Measurements from ENCODE around the gene CABP7.

Gene CABP7

DNA sequence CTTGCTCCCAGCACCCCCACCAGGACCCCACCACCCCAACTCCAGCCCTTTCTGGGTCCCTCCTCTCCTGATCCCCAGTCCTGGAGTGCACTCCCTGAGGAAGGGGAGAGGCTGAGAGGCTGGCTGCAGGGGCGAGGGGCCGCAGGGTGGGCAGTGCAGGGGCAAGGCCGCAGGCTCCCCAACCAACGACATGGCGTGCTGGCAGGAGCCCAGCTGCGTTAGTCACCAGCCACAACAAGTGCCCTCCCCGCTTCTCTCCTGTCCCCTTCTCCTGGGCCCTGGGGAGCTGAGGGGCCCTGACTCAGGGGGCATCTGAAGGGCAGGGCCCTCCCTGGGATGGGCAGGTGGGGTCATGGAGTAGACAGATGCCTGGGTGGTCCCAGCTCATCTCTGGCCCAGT, 2.3 kb downstream of the CABP7 start:
- in situ Hi-C loops (cut with MboI; ENCODE audit: low sequenced_read_pairs) = no loop called here

DNA sequence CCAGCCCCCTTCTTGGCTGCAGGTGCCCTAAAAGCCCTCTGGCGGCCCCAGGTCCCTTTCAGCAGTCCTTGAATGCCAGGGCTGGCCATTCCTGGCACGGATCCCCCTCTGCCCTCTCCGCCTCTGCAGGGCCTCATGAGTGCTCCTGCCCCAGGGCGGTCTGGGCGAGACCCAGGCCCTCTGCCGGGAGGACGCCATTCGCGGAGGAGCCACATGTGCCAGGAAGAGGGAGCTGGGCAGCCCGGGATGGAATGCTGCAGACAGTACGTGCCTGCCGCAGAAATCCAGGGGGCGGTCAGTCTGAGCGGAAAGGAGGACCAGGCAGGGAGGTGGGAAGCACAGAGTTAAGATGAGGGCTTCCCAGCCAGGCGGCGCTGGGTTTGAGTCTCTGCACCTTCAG, 2.8 kb downstream of the CABP7 start:
- in situ Hi-C loops (cut with MboI; ENCODE audit: low sequenced_read_pairs) = no loop called here

DNA sequence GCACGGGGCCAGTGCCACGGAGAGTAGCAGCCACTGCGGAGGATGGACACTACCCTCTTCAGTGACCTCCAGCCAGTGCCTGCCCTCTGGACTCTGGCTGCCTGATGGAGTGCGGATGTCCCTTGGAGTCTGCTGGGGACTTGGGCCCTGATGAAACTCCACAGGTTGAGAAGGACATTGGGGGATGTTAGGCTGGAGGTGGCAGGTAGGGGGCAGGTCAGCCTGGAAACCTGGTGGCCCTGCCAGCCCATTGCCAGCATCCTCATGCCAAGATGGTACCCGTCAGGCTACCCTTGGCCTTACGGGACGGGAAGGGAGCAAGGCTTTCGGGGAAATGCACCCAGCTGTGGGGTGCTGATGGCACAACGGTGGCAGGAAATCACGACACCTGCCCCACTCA, 4.0 kb downstream of the CABP7 start:
- in situ Hi-C loops (cut with MboI; ENCODE audit: low sequenced_read_pairs) = no loop called here

DNA sequence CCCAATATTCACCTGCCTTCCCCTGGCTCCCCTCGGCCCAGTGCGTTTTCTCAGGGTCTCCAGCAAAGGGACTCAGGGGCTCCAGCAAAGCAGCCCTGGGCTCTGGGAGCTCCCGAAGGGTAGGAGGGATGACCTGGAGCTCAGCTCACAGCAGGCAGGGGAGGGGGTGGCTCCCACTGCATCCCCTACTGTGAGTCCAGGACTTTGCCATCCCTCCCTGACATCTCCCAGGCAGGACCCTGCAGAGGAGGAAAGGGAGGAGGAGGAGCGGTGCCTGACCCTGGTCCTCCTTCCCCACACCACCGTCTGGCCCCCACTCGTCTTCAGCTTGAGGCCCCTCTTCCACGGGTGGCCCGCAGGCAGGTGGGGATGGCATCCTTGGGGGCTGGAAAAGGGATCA, 5.0 kb downstream of the CABP7 start:
- in situ Hi-C loops (cut with MboI; ENCODE audit: low sequenced_read_pairs) = no loop called here

DNA sequence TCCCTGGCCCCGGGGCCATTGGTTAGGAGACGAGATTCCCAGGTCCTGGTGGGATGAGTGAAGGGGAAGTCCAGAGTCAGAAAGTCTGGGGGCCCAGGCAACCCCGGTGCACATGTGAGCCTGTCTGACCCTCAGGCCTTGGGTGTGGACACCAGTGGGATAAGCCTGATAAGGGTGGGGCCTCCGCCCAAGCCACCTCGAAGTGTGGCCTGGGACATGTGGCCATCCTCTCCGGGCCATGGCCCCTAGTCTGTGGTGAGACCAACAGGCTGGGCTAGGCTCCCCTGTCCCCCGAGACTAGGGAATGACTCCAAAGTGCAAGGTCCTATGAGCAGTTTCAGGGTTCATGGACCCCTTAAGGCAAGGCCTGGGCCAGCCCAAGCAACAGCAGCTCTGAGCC, 6.3 kb downstream of the CABP7 start:
- in situ Hi-C loops (cut with MboI; ENCODE audit: low sequenced_read_pairs) = no loop called here

DNA sequence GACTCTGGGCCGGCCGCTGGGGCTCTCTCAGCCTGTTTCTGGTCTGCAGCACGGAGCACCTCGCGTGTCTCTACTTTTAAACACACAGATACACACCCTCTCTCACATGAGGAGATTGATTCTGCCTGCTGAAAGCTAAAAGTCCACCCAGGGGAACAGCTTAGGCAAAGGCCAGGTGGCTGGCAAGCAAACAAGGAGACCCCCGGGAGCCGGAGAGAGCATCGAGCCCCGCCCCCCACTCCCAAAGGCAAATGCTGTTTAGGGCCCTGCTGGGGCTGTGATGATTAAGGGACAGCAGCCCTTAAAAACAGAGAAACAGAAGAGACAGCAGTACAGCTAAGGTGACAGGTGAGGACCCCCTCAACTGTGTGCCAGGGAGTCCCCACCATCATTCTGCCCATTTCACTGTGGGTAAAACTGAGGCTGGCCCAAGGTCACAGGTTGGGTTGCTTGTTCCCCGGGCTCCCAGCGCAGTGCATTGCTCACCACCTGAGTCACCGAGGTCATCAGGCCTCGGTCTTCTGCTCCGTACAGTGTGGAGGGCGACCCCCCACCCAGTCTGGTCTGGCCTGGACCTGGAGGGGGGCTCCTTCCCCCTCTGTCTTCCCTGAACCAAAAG, 6.8 kb downstream of the CABP7 start:
- in situ Hi-C loops (cut with MboI; ENCODE audit: low sequenced_read_pairs) = no loop called here

DNA sequence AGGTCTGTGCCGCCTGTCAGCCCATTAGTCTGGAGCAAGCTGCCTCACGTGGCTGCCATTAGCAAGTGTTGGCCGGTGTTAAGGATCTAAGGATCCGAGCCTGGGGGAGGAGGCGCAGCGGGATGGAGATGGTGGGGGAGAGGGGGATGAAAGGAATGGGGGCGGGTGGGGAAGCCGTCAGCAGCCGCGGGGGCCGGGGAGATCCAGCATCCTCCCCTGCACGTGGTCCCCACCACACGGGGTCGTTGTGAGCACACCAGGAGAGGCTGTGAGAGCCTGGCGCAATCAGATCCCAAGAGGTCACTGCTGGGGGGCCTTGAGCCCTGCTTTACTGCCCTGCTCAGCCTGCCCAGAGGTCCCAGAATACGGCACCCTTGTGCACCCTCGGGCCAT, 7.3 kb downstream of the CABP7 start:
- in situ Hi-C loops (cut with MboI; ENCODE audit: low sequenced_read_pairs) = no loop called here

DNA sequence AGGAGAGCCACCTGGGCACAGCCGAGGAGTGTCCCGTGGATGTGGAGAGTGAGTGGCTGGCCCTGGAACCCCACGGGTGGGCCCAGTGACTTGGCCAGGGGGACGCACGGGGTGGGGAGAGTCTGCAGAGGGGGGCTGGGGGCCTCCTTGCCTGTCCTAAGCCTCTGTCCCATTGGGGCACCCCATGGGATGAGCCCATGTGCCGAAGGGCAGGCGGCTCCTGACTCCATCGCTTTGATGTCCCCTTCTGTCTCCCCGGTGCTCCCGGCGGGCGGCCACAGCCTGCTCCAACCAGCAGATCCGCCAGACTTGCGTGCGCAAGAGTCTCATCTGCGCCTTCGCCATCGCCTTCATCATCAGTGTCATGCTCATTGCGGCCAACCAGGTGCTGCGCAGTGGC, 9.4 kb downstream of the CABP7 start:
- in situ Hi-C loops (cut with MboI; ENCODE audit: low sequenced_read_pairs) = no loop called here

DNA sequence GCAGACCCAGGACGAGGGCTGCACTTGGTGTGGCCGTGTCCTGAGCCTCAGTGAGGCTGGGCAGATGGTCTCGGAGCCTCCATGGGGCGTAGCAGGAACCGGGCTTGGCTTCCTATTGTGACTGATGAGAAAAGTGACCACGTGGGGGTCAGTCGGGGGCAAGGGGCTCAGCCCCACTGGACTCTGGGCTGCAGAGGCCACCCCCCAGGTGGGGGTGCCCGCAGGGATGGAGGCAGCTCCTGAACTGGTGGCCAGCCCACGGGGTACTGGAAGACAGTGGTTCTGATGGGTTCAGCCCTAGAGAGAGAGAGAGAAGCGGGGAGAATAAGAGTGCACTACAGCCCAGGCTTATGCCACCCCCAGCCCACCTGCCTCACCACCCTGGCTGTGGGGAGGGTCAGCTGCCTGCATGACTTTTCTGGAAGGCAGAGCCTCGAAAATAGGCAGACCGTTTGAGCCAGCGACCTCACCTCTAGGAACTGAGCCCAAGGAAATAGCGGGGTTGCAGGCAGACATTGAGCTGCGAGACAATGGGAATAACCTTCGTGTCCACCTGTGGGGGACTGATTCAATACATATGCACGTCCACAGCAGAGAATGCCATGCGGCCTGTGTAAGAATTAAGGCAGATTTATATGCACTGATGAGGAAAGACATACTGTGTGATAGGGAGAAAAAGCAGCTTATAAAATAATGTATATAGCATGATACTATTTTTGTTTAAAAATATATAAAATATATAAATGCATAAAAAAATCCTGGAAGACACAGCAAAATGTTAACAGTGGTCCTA, 11.5 kb downstream of the CABP7 start:
- in situ Hi-C loops (cut with MboI; ENCODE audit: low sequenced_read_pairs) = no loop called here

DNA sequence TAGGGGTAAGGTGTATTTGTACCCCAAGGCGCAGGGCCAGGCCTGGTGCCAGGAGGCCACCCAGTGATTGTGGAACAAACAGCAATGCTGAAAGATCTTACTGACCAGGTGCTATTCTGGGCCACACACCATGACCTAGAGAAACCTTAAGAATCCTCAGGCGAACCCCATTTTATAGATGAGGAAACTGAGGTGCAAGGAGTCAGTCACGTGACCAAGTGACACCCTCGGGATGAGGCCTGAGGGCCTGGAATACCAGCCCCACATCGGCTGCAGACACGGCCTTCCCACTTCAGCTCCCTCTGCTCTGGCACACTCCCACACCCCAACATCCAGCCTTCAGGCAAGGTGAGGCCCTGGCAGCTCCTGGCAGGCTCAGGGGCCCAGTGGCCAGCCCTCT, 13.1 kb downstream of the CABP7 start:
- in situ Hi-C loops (cut with MboI; ENCODE audit: low sequenced_read_pairs) = no loop called here

DNA sequence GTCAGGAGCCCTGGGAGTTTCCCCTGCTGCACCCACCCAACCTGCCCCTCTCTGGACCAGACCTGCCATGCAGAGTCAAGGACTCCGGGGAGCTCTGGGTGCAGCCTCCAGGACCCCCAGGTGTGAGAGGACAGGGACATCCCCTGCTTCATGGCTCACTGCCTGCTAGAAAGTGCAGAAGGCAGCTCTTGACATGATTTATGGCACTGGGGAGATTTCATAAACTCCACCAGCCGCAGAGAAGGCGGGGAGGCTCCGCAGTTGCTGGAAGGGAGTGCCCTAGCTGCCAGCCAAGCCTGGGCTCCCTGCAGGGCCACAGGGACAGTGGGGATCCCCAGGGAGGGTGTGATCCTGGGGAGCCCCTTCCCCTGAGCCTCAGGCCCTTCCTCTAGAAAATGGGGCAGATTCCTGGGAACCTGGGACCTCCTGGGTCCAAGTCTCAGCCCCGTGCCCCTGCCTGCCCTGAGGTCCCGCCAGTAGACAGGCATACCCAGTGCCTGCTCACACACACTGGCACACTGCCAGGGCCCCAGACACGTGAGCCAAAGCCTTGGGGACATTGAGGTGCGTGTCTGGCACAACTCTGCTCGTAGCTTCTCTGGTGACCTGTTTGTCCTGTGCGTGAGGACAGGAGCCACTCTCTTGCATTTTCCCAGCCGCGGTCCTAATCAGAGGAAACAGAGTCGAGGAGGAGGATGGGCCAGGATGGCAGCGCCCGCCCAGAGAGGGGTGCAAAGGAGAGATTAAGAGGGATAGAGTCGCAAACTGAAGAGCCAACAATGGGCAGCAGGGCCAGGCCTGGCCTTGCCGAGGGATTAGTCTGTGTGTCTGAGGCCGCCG, 13.8 kb downstream of the CABP7 start:
- in situ Hi-C loops (cut with MboI; ENCODE audit: low sequenced_read_pairs) = no loop called here

DNA sequence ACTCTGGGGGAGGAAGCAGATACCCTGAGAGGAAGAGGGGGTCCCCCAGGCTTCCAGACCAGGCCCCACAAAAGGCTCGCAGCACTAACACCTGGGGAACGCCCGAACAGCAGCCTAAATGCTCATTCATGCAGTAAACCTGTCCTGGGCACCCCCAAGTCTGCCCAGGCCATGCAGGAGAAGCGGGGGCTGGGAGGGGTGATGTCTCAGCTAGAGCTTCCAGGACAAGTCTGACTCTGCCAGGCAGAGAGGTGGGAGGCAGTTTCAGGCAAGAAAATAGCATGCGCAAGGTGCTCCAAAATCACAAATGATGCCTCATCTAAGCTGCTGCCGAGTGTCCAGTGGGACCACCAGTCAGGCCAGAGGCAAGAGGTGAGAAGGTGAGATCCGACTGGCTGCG, 14.6 kb downstream of the CABP7 start:
- in situ Hi-C loops (cut with MboI; ENCODE audit: low sequenced_read_pairs) = no loop called here

DNA sequence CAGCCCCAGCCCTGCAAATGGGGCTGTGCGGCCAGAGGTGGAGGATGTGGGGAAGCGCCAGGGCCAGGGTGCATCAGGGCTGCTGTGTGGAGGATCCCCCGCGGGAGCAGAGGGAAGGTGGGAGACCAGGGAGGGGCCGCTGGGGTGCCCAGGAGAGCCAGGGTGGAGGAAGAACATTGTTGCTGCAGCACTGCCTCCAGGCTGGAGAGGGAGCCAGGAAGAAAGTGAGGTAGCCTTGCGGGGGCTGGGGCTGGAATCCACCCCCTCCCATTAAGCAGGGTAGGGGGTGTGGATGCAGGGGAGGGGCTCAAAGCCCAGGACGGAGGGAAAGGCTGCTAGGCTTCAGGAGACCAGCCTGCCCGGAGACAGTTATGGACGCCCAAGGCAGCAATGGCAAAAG, 15.0 kb downstream of the CABP7 start:
- in situ Hi-C loops (cut with MboI; ENCODE audit: low sequenced_read_pairs) = no loop called here

DNA sequence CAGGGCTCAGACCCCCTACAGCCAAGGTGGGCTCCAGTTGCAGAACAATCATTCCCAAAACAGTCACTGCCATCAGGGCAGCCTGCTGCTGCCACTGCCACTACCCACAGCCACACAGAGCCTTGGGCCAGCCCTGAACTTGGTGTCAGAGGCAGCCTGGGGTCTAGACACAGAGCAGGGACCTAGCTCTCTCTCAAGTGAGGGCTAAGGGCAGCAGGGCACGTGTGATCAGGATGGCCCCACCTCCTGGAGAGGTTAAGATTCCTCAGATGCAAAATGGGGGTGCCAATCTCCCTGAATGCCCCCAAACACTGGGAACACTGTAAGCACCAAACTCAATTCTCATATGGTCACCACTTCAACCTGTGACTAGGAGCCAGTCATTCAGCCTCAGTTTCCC, 15.6 kb downstream of the CABP7 start:
- in situ Hi-C loops (cut with MboI; ENCODE audit: low sequenced_read_pairs) = no loop called here

DNA sequence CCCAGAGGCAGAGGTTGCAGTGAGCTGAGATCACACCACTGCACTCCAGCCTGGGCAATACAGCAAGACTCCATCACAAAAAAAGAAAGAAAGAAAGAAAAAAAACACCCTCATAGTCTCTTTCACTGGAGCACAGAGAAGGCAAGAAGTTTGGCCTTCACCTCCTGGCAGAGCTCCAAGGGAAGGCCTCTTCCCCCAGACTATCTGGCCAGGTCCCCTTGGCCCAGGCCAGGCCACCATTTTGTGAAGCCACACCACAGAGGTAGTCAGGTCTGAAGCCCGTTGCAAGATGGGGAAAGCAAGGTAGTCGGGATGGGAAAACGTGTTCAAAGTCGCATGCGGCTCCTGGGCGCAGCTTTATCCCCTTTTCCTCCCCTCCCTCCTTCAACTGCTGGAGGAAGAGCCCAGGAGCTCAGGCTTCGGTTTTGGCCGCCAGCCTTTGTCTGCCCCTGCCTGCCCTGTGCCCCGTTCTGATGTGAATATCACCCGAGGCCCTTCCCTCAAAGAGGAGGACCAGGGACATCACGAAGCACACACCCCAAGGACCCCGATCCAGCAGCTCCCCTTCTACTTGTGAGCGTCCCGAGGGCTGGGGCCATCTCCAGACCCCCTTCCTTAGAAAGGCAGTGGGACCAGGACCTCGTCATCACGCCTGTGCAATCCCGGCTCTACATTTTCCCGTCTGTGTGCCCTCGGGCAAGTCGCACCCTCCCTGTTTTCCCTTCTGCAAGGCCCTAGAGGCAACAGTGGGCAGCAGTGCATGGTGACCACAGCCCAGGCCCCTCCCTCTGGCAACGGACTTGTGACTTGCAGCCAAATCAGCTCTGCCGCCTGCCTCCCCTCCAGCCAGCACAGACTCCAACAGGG, 17.7 kb downstream of the CABP7 start:
- in situ Hi-C loops (cut with MboI; ENCODE audit: low sequenced_read_pairs) = no loop called here

DNA sequence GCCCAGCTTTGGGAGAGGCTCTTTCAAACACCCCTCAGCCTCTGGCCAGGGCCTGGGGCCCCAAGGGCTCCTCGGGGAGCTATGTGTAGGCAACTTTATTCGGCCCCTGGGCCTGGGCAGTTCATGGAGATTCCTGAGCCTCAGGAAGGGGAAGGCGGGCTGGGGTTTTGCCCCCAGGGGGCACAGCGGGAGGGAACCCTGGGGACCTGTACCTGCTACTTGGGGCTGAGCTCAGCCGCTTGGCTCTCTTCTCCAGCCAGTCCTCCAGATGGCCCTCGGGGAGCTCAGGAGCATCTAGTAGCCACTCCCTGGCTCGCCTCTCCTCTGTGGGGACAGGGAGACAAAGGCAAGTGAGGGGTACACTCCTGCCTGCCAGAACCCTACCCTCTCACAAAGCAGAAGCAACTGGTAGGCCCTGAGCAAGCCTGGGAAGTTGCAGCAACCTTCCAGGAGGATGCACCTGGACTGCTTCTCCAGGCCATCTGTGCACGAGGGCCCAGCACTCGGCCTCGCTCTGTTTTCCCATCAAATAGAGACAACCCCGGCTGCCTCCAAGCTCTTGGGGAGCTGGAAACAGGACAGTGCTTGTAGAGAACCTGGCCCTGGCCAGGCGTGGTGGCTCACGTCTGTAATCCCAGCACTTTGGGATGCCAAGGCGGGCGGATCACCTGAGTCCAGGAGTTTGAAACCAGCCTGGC, 18.5 kb downstream of the CABP7 start:
- in situ Hi-C loops (cut with MboI; ENCODE audit: low sequenced_read_pairs) = no loop called here

DNA sequence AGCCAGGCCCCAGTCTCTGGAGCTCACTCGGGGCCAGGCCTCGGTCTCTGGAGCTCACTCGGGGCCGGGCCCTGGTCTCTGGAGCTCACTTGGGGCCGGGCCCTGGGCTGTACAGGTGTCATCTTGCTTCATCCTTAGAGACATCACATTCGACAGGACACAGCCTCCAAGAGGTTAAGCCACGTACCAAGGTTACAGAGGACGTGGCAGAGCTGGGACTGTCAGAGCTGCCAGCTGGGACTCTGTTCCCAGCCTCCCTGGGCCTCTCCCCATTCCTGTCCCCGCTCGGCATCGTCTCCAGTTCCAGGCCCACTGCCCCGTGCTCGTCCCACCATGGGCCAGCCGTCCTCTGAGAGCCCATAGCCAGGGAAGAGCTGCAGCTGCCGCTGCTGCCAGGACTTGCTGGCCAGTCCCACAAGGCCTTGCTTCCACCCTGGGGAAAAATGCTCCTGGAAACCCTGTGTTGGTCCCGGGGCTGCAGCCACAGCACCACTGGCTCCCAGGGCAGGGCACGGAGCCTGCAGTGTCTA, 19.6 kb downstream of the CABP7 start:
- in situ Hi-C loops (cut with MboI; ENCODE audit: low sequenced_read_pairs) = no loop called here

DNA sequence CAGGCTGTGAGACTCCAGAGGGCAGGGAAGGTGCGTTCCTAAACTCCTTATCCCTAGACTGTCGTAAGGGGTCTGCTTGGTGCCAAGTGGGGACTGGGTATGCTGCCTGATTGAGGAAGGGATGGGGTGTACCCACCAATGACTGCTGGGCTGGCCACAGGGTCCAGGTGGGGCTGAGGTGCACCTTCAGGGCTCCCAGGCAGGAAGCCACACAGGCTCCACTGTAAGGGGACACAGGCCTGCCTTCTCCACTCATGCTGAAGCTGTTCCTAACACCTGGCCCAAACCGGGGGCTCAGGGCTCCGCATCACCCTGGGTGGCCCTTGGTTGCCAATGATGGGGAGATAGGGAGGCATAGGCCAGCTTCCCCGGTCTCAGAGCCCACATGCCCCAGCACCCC, 20.4 kb downstream of the CABP7 start:
- in situ Hi-C loops (cut with MboI; ENCODE audit: low sequenced_read_pairs) = no loop called here

DNA sequence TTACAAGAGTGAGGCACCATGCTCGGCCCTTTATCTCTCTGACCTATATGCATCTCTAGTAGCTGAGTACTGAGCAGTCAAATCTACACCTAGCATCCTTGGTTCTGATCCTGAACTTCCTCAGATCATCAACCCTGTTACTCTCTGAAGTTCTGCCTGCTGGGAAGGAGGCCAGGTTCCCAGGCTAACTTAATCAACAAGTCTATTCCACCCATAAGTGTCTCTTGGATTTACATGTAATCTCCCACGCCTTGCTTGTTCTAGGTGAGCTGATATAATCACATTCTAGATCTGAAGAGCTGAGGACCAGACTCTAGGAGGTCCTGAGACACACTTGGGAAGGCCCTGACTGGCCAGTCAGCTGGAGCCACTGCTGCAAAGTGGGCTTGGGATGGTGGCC, 22.1 kb downstream of the CABP7 start:
- in situ Hi-C loops (cut with MboI; ENCODE audit: low sequenced_read_pairs) = no loop called here

DNA sequence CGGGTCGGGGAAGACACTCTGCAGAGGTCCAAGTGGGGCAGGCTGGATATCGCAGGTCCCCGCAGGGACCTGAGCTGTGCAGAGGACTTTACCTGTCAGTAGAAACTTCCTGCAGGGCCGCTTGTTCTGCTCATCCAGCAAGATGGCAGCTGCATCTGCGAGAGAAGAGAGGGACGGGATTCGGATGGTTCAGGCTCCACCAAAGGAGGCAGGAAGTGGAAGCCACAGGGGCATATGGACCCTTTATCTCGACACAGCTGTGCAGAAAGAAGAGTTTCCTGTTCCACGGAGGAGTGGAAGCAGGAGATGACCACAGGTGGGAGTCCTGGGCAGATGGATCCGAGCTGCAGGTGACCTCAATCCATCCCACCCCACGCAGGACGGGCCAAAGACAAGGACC, 22.5 kb downstream of the CABP7 start:
- in situ Hi-C loops (cut with MboI; ENCODE audit: low sequenced_read_pairs) = no loop called here

Data from HL-60/S4 treated with phorbol 12-myristate 13-acetate at 8.2 ng/mL for 4 days and 3 days (cell line).